ENCODE data around the gene PPL.

PPL gene

DNA sequence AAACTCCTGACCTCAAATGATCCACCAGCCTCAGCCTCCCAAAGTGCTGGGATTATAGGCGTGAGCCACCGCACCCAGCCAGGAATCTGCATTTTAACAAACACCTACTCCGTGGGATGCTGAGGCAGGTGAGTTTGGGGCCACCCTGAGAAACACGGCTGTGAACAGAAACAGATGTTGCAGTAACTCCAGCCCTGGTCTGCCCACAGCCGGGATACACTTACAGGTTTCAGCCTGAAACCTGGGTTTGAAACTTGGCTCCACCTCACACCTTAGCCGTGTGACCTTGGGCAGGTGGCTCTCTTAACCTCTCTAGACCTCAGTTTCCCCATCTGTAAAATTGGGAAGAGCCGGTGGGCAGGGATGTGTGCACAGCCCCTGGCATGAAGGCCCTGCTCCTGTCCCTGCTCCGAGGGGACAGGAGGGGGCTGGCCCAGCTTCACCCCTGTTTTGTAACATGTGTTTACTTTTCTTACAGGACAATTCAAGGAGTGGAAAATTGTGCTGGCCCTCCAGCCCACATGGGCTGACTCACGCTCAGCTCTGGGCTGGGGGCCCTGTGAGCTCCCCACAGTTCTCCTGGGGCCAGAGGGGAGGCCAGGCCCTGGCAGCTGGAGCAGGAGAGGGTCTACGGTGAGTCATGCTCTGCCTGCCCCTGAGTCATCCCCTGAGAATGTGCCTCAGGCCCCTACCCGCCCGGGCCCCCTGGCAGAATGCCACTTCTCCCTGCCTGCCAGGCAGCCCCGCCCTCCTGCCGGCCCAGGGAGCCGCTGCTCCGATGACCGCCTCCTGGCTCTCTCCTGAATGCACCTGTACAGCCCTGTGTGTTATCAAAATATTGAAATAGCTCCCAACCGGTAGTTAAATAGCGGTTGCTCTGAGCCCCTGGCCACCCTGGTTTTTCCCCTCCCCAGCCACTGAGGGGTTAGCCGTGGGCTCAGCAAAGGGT, 7.7 kb upstream of the PPL start:
- Histone ChIP-seq H3K27me3 (replicated peaks; ENCODE audit: control insufficient read depth, insufficient read depth, low read length) (no peaks in the 10 kb centered on the region), H3K9ac (ENCODE audit: low read length) (peak overlapping the region; percentile 81), H3K9me3 (ENCODE audit: control insufficient read depth, low read length) (no peaks in the 10 kb centered on the region), H3K4me3 (ENCODE audit: low read length) (peak overlapping the region; percentile 63), H3K36me3 (ENCODE audit: control insufficient read depth, insufficient read depth, low read length, severe bottlenecking) (no peaks in the 10 kb centered on the region), H3K4me1 (ENCODE audit: control insufficient read depth, insufficient read depth, low read length) (peaks cover 40% of the 10 kb centered on the region)
- peak; percentile 98 for DNase-seq (ENCODE audit: low read depth)

DNA sequence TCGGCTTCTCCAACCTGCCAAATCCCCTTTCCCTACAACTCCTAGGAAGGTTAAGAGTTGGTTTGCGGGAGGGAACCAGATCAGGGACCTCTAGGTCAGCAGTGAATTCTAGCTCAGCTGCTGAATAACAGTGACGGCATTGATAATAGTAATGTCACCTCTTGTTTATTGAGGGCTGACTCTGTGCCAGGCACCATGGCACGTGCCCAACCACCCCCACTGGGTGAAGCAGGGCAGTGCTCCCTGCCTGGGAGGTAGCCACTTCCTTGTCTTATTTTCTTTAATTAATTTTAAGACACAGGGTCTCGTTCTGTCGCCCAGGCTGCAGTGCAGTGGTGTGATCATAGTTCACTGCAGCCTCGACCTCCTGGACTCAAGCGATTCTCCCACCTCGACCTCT, 5.5 kb upstream of the PPL start:
- peaks cover 46% of the 10 kb centered on the region for H3K4me1 ChIP-seq (ENCODE audit: control insufficient read depth, insufficient read depth, low read length)
- no peaks in the 10 kb centered on the region for H3K36me3 ChIP-seq (ENCODE audit: control insufficient read depth, insufficient read depth, low read length, severe bottlenecking)
- H3K9me3 ChIP-seq (ENCODE audit: control insufficient read depth, low read length): no peaks in the 10 kb centered on the region
- peak overlapping the region; percentile 33 for H3K4me3 ChIP-seq (ENCODE audit: low read length)
- H3K9ac ChIP-seq (ENCODE audit: low read length): peak overlapping the region; percentile 81
- no peak for DNase-seq (ENCODE audit: low read depth)
- no peaks in the 10 kb centered on the region for H3K27me3 ChIP-seq (replicated peaks; ENCODE audit: control insufficient read depth, insufficient read depth, low read length)

DNA sequence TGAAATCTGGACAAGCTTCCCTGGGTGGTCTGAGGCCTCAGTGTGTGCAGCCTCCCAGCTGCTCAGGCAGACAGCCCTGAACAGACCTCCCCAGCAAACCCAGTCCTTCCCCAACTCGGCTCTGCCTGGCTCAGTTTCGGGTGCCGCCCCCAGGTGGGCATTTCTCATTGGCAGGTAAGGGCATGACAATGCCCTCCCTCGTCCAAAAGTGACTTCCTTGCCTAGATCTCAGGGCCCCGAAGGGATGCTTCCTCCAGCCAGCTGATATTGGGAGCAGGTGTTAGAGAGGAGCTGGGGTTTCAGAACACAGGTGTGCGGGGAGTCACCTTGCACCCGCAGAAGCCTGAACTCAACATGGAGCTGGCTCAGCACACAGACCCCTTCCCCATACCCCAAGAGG, 3.8 kb upstream of the PPL start:
- H3K4me1 ChIP-seq (ENCODE audit: control insufficient read depth, insufficient read depth, low read length): peaks cover 52% of the 10 kb centered on the region
- H3K36me3 ChIP-seq (ENCODE audit: control insufficient read depth, insufficient read depth, low read length, severe bottlenecking): no peaks in the 10 kb centered on the region
- H3K4me3 ChIP-seq (ENCODE audit: low read length): no peak overlapping the region
- no peaks in the 10 kb centered on the region for H3K9me3 ChIP-seq (ENCODE audit: control insufficient read depth, low read length)
- no peak overlapping the region for H3K9ac ChIP-seq (ENCODE audit: low read length)
- DNase-seq (ENCODE audit: low read depth): no peak
- no peaks in the 10 kb centered on the region for H3K27me3 ChIP-seq (replicated peaks; ENCODE audit: control insufficient read depth, insufficient read depth, low read length)

DNA sequence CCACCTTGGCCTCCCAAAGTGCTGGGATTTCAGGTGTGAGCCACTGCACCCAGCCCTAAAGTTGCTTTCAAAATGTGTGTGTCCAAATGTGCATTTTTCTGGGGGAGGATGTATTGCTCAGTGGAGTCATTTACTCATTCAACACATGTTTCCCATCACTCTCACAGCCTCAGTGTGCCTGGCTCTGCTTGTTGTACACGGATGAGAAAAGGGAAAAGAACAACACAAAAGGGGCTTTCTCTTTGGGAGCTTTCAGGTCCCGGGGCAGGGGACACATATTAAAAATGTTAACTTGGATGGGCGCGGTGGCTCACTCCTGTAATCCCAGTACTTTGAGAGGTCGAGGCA, 1.7 kb upstream of the PPL start:
- H3K9ac ChIP-seq (ENCODE audit: low read length): no peak overlapping the region
- DNase-seq (ENCODE audit: low read depth): peak; percentile 57
- peaks cover 2% of the 10 kb centered on the region for H3K27me3 ChIP-seq (replicated peaks; ENCODE audit: control insufficient read depth, insufficient read depth, low read length)
- peaks cover 46% of the 10 kb centered on the region for H3K4me1 ChIP-seq (ENCODE audit: control insufficient read depth, insufficient read depth, low read length)
- no peaks in the 10 kb centered on the region for H3K36me3 ChIP-seq (ENCODE audit: control insufficient read depth, insufficient read depth, low read length, severe bottlenecking)
- H3K9me3 ChIP-seq (ENCODE audit: control insufficient read depth, low read length): no peaks in the 10 kb centered on the region
- no peak overlapping the region for H3K4me3 ChIP-seq (ENCODE audit: low read length)

DNA sequence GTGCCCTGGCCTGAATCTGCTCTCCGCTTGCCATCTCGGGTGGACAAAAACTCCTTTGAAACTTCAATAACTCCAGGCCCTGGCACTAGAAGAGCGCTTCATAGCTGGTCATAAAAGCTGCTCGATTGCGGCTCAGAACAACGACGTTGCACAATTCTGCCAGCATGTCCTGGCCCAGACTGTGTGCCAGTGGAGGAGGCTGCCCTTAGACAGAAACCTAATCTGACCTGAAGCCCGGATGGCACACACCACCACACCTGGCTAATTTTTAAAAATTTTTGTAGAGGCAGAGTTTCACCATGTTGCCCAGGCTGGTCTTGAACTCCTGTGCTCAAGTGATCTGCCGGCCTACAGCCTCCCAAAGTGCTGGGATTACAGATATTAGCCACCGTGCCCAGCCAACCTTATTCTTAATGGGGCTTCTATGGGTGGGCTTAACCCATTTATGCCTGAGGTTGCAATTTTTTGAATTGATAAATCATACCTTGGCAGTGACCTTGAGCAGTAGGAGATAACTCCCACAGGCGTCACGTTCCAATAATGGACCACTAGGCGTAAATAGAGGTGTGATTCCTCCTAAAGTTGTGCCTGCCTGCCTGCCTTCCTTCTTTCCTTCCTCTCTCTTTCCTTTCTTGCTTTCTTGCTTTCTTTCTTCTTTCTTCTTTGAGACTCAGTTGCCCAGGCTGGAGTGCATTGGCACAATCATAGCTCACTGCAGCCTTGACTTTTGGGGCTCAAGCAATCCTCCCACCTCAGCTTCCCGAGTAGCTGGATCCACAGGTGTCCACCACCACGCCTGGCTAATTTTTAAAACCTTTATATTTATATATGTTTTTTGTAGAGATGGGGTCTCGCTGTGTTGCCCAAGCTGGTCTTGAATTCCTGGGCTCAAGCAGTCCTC, 1.1 kb upstream of the PPL start:
- peaks cover 40% of the 10 kb centered on the region for H3K4me1 ChIP-seq (ENCODE audit: control insufficient read depth, insufficient read depth, low read length)
- peaks cover 6% of the 10 kb centered on the region for H3K27me3 ChIP-seq (replicated peaks; ENCODE audit: control insufficient read depth, insufficient read depth, low read length)
- no peak overlapping the region for H3K4me3 ChIP-seq (ENCODE audit: low read length)
- no peaks in the 10 kb centered on the region for H3K9me3 ChIP-seq (ENCODE audit: control insufficient read depth, low read length)
- peak; percentile 9 for DNase-seq (ENCODE audit: low read depth)
- H3K9ac ChIP-seq (ENCODE audit: low read length): no peak overlapping the region
- no peaks in the 10 kb centered on the region for H3K36me3 ChIP-seq (ENCODE audit: control insufficient read depth, insufficient read depth, low read length, severe bottlenecking)

DNA sequence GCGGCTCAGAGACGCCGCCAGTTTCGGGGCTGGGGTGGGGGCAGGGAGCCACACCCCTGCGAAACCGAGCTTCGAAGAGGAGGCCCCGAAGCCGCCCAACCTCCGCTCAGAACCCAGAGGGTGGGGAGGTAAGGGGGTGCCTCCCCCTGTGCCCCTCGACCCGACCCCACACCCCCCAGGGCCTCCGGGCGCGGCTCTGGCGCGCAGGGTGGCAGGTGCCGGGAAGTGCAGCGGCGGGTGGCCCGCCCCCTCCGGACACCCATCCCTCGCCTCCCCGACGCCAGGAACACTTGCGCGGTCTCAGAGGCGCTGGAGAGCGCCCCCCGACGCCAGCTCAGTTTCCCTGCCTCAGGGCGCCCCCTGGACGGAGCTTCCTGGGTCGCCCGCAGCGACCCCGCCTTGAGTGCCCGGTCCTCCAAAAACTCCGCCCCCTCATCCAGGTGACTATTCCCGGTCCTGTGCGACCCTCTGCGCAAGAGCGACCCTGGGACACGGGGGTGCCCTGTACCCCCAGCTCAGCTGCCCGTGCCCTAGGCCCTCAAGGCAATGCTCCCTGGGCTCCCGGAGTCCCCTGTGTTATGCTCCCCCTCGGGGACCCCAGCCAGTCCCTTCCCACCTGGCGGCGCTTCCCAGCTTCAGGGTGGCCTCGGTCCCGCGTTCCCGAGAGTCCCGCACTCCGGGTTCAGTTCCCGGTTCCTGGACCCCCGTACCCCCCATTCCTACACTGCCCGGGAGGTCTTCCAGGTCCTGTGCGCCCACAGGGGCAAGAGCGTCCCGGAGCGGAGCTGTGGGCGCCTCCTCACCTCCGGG, 562 bp downstream of the PPL start:
- H3K9ac ChIP-seq (ENCODE audit: low read length): peak overlapping the region; percentile 87
- H3K4me1 ChIP-seq (ENCODE audit: control insufficient read depth, insufficient read depth, low read length): peaks cover 30% of the 10 kb centered on the region
- DNase-seq (ENCODE audit: low read depth): no peak
- H3K9me3 ChIP-seq (ENCODE audit: control insufficient read depth, low read length): no peaks in the 10 kb centered on the region
- peak overlapping the region; percentile 84 for H3K4me3 ChIP-seq (ENCODE audit: low read length)
- H3K27me3 ChIP-seq (replicated peaks; ENCODE audit: control insufficient read depth, insufficient read depth, low read length): peaks cover 6% of the 10 kb centered on the region
- no peaks in the 10 kb centered on the region for H3K36me3 ChIP-seq (ENCODE audit: control insufficient read depth, insufficient read depth, low read length, severe bottlenecking)

DNA sequence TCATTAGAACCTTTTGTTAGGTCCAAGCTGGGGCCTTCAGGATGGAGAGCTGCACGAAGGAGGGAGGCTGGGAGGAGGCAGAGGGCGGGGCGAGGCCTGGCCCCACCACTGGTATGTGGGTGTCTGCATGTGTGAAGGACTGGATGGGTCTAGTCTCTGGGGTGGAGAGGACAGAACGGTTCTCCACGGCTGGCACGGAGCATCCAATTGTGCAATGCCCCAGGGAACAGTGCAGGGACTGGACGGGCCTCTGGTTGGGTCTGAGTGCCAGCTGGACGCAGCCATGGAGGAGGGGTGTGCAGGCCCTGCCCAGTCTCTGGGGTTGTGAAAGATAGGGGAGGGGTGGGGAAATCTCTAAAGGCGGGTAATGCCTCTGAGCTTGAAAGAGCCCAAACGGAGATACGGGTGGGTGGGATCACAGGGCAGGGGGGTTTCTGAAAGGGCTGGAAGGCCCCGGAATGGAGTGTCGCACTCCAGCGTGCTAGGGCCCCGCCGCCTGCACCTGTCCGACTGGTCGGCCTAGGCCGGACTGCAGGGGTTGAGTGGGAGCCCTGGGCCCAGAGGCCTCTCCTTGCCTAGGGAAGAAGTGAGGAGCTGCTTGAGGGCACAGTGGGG, 1.6 kb downstream of the PPL start:
- Histone ChIP-seq H3K4me1 (ENCODE audit: control insufficient read depth, insufficient read depth, low read length) (peaks cover 30% of the 10 kb centered on the region), H3K9me3 (ENCODE audit: control insufficient read depth, low read length) (no peaks in the 10 kb centered on the region), H3K36me3 (ENCODE audit: control insufficient read depth, insufficient read depth, low read length, severe bottlenecking) (no peaks in the 10 kb centered on the region), H3K27me3 (replicated peaks; ENCODE audit: control insufficient read depth, insufficient read depth, low read length) (peaks cover 6% of the 10 kb centered on the region), H3K4me3 (ENCODE audit: low read length) (peak overlapping the region; percentile 84), H3K9ac (ENCODE audit: low read length) (peak overlapping the region; percentile 87)
- peak; percentile 93 for DNase-seq (ENCODE audit: low read depth)

DNA sequence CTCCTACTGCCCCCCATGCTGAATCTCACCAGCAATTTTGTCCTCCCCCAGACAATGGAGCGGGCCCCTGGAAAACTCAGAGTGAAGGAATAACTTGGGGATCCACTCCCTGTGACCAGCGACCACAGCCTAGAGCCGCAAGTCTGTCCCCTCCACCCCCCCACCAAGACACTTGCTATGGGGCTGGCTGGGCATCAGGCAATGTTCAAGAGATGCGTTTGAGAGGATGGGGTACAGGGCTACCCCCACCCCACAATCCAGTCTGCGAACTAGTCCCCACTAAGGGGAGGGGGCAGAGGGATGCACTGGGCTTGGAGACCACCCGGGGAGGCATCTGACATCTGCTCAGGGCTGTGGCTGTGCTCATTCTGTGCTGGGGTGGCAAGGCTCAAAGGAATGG, 2.4 kb downstream of the PPL start:
- peaks cover 30% of the 10 kb centered on the region for H3K4me1 ChIP-seq (ENCODE audit: control insufficient read depth, insufficient read depth, low read length)
- no peaks in the 10 kb centered on the region for H3K9me3 ChIP-seq (ENCODE audit: control insufficient read depth, low read length)
- peaks cover 6% of the 10 kb centered on the region for H3K27me3 ChIP-seq (replicated peaks; ENCODE audit: control insufficient read depth, insufficient read depth, low read length)
- no peaks in the 10 kb centered on the region for H3K36me3 ChIP-seq (ENCODE audit: control insufficient read depth, insufficient read depth, low read length, severe bottlenecking)
- peak overlapping the region; percentile 72 for H3K9ac ChIP-seq (ENCODE audit: low read length)
- DNase-seq (ENCODE audit: low read depth): no peak
- peak overlapping the region; percentile 53 for H3K4me3 ChIP-seq (ENCODE audit: low read length)

DNA sequence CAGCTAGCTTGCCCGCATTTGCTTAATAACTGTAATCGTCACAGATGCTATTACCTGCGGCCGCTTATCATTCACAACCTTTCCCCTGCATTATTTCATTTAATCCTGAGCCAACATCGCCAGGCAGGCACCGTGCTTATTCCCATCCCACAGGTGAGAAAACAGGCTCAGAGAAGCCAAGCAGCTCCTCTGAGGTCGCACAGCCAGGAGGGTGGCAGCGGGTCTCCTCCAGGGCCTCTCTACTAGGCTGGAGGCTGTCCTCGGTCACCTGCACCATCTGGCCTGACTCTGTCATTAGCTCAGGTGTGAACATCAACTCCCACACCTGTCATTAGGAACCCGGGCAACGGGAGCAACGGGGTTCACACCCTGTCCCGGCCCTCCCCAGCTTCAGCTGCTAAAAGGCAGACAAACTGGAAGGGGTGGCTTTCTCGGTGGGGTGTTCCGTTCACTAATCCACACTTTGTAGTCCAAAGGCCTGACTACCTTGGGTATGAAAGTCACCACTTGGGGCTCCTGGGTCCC, 3.0 kb downstream of the PPL start:
- H3K4me1 ChIP-seq (ENCODE audit: control insufficient read depth, insufficient read depth, low read length): peaks cover 30% of the 10 kb centered on the region
- H3K36me3 ChIP-seq (ENCODE audit: control insufficient read depth, insufficient read depth, low read length, severe bottlenecking): no peaks in the 10 kb centered on the region
- peak overlapping the region; percentile 72 for H3K9ac ChIP-seq (ENCODE audit: low read length)
- H3K4me3 ChIP-seq (ENCODE audit: low read length): no peak overlapping the region
- H3K9me3 ChIP-seq (ENCODE audit: control insufficient read depth, low read length): no peaks in the 10 kb centered on the region
- no peak for DNase-seq (ENCODE audit: low read depth)
- peaks cover 6% of the 10 kb centered on the region for H3K27me3 ChIP-seq (replicated peaks; ENCODE audit: control insufficient read depth, insufficient read depth, low read length)

DNA sequence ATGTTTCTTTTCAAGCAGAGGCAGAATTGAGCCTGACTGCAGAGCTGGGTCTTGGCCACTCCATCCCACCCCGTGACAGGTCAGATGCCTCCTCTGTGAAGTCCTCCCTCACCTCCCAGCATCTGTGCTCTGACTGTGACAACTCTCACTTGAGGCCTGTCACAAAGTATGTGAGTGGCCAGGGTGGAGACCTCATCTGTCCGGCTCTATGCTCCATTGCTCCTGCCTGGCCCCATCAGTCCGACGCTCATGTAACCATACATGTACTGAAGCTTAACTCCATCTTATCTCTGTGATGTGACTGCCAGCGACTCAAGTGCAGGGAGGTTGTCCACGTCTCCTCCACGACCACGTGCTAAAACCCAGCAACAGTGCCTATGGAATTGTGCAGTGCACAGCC, 3.5 kb downstream of the PPL start:
- DNase-seq (ENCODE audit: low read depth): no peak
- H3K4me3 ChIP-seq (ENCODE audit: low read length): no peak overlapping the region
- H3K4me1 ChIP-seq (ENCODE audit: control insufficient read depth, insufficient read depth, low read length): peaks cover 30% of the 10 kb centered on the region
- H3K9me3 ChIP-seq (ENCODE audit: control insufficient read depth, low read length): no peaks in the 10 kb centered on the region
- peaks cover 6% of the 10 kb centered on the region for H3K27me3 ChIP-seq (replicated peaks; ENCODE audit: control insufficient read depth, insufficient read depth, low read length)
- H3K36me3 ChIP-seq (ENCODE audit: control insufficient read depth, insufficient read depth, low read length, severe bottlenecking): no peaks in the 10 kb centered on the region
- no peak overlapping the region for H3K9ac ChIP-seq (ENCODE audit: low read length)
